ENCODE data around the gene EIF2B5.
"Not testable (repeated sequence)": the region's sequence is repeated elsewhere in the genome, so short reads cannot be mapped to it uniquely, and the experiment has no call there.

Gene EIF2B5

DNA sequence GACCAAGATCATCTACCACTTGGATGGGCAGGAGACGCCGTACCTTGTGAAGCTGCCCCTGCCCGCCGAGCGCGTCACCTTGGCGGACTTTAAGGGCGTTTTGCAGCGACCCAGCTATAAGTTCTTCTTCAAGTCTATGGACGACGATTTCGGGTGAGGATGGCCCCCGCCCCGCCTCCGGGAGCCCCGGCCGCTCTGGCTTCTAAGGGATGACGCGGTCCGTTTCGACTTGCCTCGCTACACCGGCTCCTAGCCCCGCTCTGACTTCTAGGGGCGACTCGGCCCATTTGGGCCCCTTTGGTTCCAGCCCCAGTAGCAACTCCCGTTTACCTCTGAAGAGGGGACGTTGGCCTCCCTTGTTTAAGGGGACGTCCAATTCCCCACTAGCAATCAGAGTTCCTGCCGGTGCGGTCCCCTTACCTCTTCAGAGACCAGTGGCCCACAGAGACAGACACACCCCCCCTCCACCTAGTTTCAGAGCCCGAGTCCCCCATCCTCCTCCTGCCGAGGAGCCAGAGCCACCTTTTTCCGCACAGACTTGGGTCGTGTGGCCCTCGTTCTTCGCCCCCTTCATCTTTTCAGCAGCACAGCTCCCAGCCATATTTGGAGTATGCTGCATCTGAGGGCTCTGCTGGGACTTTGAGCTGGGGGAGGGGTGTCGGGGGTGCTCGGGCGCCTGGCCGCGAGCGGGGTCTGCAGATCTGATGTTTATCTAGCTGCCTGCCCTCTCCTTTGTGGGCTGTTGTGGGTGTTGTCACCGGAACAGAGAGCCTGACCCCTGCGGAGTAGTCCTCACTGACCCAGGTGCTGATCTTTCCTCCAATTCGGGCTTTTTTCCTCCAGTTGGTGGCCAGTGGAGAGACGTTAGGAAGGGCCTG, 20.7 kb downstream of the EIF2B5 start:
- H3K36me3 ChIP-seq (ENCODE audit: insufficient read depth, low read length), result no peaks in the 10 kb centered on the region

DNA sequence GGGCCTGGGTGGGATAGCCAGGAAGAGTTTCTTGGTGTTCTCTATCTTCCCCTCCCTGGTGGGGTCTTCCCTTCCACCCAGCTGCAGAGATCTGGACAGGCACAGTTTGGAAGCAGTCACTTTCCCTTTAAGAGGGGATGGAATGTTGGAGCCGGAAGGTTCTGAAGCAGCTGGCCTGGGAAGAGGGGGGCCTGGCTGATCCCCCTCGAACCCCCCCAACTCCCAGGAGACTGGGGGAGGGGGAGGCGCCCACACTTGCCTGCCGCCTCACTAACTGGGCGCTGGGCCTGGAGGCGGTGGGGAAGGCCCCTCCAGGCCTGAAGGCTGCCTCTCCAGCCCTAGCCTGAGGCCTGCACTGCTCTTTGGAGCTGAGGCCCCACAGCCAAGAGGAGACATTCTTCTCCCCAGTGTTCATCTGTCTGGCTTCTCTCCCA, 21.4 kb downstream of the EIF2B5 start:
- H3K9ac ChIP-seq (ENCODE audit: low read depth, low read length), result peak overlapping the region; percentile 99
- H3K4me1 ChIP-seq (ENCODE audit: insufficient read depth, low read length), result peaks cover 7% of the 10 kb centered on the region; the same call in 1 of the 2 replicates
- H3K9me3 ChIP-seq (ENCODE audit: control insufficient read depth, insufficient read depth, low read length), result no peaks in the 10 kb centered on the region
- no peaks in the 10 kb centered on the region for H3K36me3 ChIP-seq (ENCODE audit: insufficient read depth, low read length)

More for the DNA sequence above, 20.7 kb downstream of the EIF2B5 start:
- Histone ChIP-seq H3K4me1 (ENCODE audit: insufficient read depth, low read length) (peaks cover 7% of the 10 kb centered on the region; the same call in 1 of the 2 replicates), H3K9ac (ENCODE audit: low read depth, low read length) (peak overlapping the region; percentile 99), H3K9me3 (ENCODE audit: control insufficient read depth, insufficient read depth, low read length) (no peaks in the 10 kb centered on the region)

DNA sequence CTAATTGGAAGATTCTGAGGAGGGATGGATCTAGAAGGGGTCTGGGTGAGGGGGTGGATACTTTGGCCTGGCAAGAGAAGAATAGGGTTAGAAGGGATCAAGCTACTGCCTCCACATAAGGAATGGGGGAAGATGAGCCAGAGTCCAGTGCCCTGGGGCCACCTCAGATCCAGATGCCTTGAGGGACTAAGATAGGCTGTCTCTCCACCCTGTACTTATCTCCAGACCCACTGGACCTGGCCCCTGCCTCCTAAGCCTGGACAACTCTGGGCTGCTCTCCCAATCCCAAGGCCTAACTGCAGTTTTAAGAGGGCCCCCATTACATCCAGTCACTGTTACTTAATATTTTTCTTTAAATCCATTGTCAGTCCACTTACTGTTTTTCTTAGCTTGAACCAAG, 22.0 kb downstream of the EIF2B5 start:
- Histone ChIP-seq H3K36me3 (ENCODE audit: insufficient read depth, low read length) (no peaks in the 10 kb centered on the region), H3K9ac (ENCODE audit: low read depth, low read length) (peak overlapping the region; percentile 99), H3K9me3 (ENCODE audit: control insufficient read depth, insufficient read depth, low read length) (no peaks in the 10 kb centered on the region), H3K4me1 (ENCODE audit: insufficient read depth, low read length) (peaks cover 7% of the 10 kb centered on the region; the same call in 1 of the 2 replicates)

GRCh38 chr3:184158404-184158803, 23.2 kb downstream of the EIF2B5 start:
- Histone ChIP-seq H3K9me3 (ENCODE audit: control insufficient read depth, insufficient read depth, low read length) (no peaks in the 10 kb centered on the region), H3K9ac (ENCODE audit: low read depth, low read length) (no peak overlapping the region), H3K4me1 (ENCODE audit: insufficient read depth, low read length) (peaks cover 7% of the 10 kb centered on the region; the same call in 1 of the 2 replicates), H3K36me3 (ENCODE audit: insufficient read depth, low read length) (no peaks in the 10 kb centered on the region)

DNA sequence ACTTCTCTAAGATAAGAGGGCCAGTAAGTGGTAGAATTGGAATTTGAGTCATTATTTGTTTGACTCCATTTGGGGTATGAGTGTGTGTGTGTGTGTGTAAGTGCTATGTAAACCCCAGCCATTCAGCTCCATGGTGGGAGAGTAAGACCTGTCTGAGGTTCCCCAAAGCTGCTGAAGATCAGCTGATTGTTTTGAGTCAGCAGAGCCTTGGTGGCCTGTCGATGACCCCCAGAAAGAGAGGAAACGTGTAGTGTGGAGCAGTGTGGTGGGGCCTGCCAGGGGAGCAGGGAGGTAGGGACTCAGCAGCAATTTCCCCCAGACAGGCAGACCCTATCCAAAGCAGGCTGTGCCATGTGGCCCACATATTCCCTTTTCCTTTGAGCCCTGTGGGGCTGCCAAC, 25.3 kb downstream of the EIF2B5 start:
- Histone ChIP-seq H3K9ac (ENCODE audit: low read depth, low read length) (no peak overlapping the region), H3K36me3 (ENCODE audit: insufficient read depth, low read length) (no peaks in the 10 kb centered on the region)

GRCh38 chr3:184162571-184163070, 27.5 kb downstream of the EIF2B5 start:
- not testable (repeated sequence) for H3K9me3 ChIP-seq (ENCODE audit: control insufficient read depth, insufficient read depth, low read length); H3K9ac ChIP-seq (ENCODE audit: low read depth, low read length); H3K36me3 ChIP-seq (ENCODE audit: insufficient read depth, low read length); H3K4me1 ChIP-seq (ENCODE audit: insufficient read depth, low read length)

More for the DNA sequence above, 25.3 kb downstream of the EIF2B5 start:
- Histone ChIP-seq H3K4me1 (ENCODE audit: insufficient read depth, low read length) (peaks cover 7% of the 10 kb centered on the region; the same call in 1 of the 2 replicates), H3K9me3 (ENCODE audit: control insufficient read depth, insufficient read depth, low read length) (no peaks in the 10 kb centered on the region)

GRCh38 chr3:184164648-184165330, 29.6 kb downstream of the EIF2B5 start:
- Histone ChIP-seq H3K36me3 (ENCODE audit: insufficient read depth, low read length) (peaks cover 10% of the 10 kb centered on the region), H3K9me3 (ENCODE audit: control insufficient read depth, insufficient read depth, low read length) (no peaks in the 10 kb centered on the region), H3K9ac (ENCODE audit: low read depth, low read length) (no peak overlapping the region), H3K4me1 (ENCODE audit: insufficient read depth, low read length) (no peaks in the 10 kb centered on the region)

- H3K9me3 ChIP-seq (ENCODE audit: control insufficient read depth, insufficient read depth, low read length), result no peaks in the 10 kb centered on the region
- H3K4me1 ChIP-seq (ENCODE audit: insufficient read depth, low read length), result no peaks in the 10 kb centered on the region
- H3K36me3 ChIP-seq (ENCODE audit: insufficient read depth, low read length), result peaks cover 10% of the 10 kb centered on the region
- no peak overlapping the region for H3K9ac ChIP-seq (ENCODE audit: low read depth, low read length)
These were observed 30.4 kb downstream of the EIF2B5 start for GRCh38 chr3:184165543-184165942.

GRCh38 chr3:184166671-184167070, 31.5 kb downstream of the EIF2B5 start:
- H3K36me3 ChIP-seq (ENCODE audit: insufficient read depth, low read length), result peaks cover 10% of the 10 kb centered on the region
- no peaks in the 10 kb centered on the region for H3K9me3 ChIP-seq (ENCODE audit: control insufficient read depth, insufficient read depth, low read length)
- peaks cover 8% of the 10 kb centered on the region; the same call in 1 of the 2 replicates for H3K4me1 ChIP-seq (ENCODE audit: insufficient read depth, low read length)
- H3K9ac ChIP-seq (ENCODE audit: low read depth, low read length), result no peak overlapping the region

- peaks cover 10% of the 10 kb centered on the region for H3K36me3 ChIP-seq (ENCODE audit: insufficient read depth, low read length)
- H3K9ac ChIP-seq (ENCODE audit: low read depth, low read length), result no peak overlapping the region
- H3K9me3 ChIP-seq (ENCODE audit: control insufficient read depth, insufficient read depth, low read length), result no peaks in the 10 kb centered on the region
These were observed 32.6 kb downstream of the EIF2B5 start for GRCh38 chr3:184167786-184168185.

DNA sequence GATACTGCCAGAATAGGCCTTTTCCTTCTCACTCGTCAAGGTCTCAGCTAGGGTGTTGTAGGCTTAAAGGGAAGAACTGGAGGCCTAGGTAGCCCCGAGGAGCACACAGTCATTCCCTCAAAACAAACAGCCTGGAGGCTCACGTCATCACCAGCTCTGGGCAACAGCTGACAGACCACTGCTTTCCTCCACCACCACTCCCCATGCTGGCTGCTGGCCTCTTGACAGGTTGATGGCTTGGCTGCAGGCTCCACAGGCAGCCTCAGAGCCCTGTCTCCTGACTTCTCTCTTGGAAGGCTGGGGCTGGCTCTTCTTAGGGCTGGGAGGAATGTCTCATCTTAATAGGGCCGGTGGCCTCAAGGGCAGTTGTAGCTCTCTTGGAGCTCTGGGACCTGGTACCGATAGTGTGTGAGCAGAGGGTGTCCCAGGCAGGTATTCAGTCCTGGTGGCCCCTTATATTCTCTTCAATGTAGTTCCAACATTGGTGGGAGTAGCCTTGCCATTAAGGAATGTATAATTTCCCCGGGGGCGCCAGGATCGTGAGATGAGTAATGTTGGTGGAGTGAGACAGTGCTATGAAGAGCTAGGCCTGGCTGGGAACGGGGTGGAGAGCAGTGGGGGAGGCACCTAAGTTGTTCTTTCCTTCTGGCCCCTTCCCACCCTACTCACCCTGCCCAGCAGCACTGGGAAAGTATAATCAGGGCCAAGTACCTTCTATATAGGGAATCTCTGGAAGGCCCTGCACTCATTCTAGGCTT, 33.4 kb downstream of the EIF2B5 start:
- peaks cover 10% of the 10 kb centered on the region for H3K36me3 ChIP-seq (ENCODE audit: insufficient read depth, low read length)
- no peak overlapping the region for H3K9ac ChIP-seq (ENCODE audit: low read depth, low read length)

More at GRCh38 chr3:184167786-184168185, 32.6 kb downstream of the EIF2B5 start:
- peaks cover 16% of the 10 kb centered on the region; the same call in 1 of the 2 replicates for H3K4me1 ChIP-seq (ENCODE audit: insufficient read depth, low read length)

GRCh38 chr3:184169896-184170875, 35.0 kb downstream of the EIF2B5 start:
- H3K9ac ChIP-seq (ENCODE audit: low read depth, low read length), result no peak overlapping the region
- no peaks in the 10 kb centered on the region for H3K9me3 ChIP-seq (ENCODE audit: control insufficient read depth, insufficient read depth, low read length)
- H3K4me1 ChIP-seq (ENCODE audit: insufficient read depth, low read length), result peaks cover 24% of the 10 kb centered on the region
- peaks cover 10% of the 10 kb centered on the region for H3K36me3 ChIP-seq (ENCODE audit: insufficient read depth, low read length)

More for the DNA sequence above, 33.4 kb downstream of the EIF2B5 start:
- H3K4me1 ChIP-seq (ENCODE audit: insufficient read depth, low read length), result peaks cover 18% of the 10 kb centered on the region; the same call in 1 of the 2 replicates
- H3K9me3 ChIP-seq (ENCODE audit: control insufficient read depth, insufficient read depth, low read length), result no peaks in the 10 kb centered on the region

GRCh38 chr3:184171562-184171961, 36.4 kb downstream of the EIF2B5 start:
- Histone ChIP-seq H3K4me1 (ENCODE audit: insufficient read depth, low read length) (peaks cover 24% of the 10 kb centered on the region), H3K9ac (ENCODE audit: low read depth, low read length) (no peak overlapping the region), H3K9me3 (ENCODE audit: control insufficient read depth, insufficient read depth, low read length) (no peaks in the 10 kb centered on the region), H3K36me3 (ENCODE audit: insufficient read depth, low read length) (peaks cover 5% of the 10 kb centered on the region)
